ENCODE data around the gene EPB42.
"Not testable (repeated sequence)": the region's sequence is repeated elsewhere in the genome, so short reads cannot be mapped to it uniquely, and the experiment has no call there.

Gene EPB42

DNA sequence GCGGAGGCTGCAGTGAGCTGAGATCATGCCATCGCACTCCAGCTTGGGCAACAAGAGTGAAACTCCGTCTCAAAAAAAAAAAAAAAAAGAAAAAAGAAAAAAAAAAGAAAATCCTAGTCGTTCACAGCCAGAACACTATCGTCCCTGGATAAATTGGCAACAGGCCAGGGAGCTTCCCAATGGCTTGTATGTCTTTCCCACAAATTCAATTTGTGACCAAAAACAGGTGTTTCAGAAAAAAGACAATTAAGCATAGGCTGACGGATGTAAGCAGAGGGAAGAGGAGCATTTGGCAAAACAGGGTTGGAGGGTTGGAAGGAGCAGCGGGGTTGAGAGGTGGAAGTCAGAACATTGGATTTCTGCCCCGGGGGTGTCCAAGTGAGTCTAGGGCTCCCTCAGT, 8.5 kb downstream of the EPB42 start:
- no peak for DNase-seq (ENCODE audit: low spot score)

DNA sequence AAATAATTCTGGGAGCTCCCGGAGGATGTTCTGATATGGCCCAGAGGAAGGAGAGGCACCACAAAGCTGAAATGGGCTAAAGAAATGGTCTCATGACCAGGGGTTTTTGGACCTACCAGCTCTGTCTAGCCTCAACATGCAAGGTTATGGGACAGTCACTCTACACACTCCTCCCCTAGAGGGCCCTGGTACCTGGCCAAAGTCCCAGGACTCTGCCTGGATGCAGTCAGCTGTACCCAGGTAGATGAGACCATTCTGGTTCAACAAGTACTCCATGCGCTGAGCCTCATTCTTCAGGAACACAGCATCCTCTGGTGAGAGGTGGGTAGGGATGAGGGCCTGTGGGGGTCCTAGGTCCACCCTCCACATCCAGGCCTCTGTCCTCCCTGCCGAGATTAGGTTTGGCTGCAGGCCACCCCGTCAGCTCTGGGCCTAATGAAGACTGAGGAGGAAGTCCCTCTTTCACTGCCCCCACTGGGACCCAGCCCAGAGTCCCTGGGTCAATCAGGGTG, 9.5 kb downstream of the EPB42 start:
- DNase-seq (ENCODE audit: low spot score): no peak

DNA sequence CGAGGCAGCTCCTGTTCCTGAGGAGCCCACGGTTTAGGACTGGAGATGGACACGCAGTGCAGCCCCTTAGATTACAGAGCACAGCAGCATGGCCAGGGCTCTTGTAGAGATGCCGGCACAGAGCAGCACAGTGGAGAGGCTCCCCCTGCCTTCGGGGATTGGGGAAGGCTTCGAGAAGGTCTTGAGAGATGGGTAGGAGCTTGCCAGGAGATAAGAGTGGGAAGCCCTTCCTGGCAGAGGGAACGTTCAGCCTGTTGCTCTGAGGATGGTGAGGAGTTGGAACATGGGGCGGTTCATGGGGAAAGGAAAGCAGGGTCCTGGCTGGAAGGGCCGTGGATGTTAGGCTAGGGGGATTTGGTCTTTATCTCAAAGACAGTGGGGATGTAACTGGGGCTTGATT, 10.0 kb downstream of the EPB42 start:
- no peak for DNase-seq (ENCODE audit: low spot score)

DNA sequence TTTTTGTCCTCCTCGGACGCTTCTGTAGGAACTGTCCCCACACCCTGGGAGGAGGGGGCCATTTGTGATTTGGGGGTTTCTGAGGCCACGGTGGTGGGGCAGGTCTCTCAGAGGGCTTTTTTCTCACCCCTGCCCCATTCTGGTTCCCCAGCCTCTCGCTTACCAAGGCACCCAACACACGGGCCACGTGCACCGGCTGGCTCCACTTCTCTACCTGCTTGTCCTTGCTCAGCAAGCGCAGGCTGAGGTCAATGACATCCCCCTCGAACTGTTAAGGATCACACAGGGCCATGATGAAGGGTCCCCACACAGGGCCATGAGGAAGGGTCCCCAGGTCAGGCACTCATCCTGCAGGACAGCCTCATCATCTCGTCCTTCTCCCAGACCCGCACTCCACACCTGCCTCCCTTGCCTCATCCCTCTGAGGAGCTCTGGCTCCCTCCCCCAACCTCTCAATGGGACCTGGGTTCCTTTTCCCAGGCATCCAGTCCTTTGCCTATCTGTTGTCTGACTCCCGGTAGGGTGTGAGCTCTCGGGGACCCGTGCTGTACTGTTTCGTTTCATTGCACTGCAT, 10.6 kb downstream of the EPB42 start:
- no peak for DNase-seq (ENCODE audit: low spot score)

DNA sequence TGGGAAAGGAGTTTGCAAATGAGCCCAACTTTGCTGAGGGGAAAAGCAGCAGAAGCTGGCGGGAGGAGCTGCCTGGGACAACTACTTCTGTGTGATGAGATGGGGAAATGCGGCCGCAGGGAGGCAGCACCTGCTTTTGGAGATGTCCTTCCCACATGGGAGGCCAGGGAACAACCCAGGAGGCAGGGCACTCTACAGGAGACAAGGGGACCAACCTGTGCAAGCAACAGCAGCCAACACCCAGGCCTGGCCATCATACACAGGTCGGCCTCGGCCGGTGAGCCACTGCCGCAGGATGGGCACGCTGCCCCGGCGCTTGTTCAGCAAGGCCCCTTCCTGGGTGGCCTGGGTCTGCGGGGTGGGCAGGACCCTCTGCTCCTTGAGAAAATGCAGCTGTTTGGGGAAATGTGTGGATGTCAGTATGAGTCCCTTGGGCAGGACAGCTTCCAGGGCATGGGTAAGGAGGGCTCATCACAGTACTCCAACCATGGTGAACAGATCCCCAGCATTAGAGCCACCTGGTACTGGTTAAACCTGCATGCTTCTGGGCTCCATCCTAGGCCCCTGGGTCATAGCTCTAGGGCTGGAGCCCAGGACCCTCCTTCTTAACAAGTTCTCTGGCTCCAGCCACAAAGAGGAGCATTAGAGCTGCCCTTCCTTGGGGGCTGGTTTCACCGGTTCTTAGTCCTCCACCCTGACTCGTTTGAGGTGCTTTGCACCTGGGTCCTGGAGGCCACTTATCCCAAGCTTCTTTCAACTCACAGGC, 11.6 kb downstream of the EPB42 start:
- peak; percentile 35 for DNase-seq (ENCODE audit: low spot score)

DNA sequence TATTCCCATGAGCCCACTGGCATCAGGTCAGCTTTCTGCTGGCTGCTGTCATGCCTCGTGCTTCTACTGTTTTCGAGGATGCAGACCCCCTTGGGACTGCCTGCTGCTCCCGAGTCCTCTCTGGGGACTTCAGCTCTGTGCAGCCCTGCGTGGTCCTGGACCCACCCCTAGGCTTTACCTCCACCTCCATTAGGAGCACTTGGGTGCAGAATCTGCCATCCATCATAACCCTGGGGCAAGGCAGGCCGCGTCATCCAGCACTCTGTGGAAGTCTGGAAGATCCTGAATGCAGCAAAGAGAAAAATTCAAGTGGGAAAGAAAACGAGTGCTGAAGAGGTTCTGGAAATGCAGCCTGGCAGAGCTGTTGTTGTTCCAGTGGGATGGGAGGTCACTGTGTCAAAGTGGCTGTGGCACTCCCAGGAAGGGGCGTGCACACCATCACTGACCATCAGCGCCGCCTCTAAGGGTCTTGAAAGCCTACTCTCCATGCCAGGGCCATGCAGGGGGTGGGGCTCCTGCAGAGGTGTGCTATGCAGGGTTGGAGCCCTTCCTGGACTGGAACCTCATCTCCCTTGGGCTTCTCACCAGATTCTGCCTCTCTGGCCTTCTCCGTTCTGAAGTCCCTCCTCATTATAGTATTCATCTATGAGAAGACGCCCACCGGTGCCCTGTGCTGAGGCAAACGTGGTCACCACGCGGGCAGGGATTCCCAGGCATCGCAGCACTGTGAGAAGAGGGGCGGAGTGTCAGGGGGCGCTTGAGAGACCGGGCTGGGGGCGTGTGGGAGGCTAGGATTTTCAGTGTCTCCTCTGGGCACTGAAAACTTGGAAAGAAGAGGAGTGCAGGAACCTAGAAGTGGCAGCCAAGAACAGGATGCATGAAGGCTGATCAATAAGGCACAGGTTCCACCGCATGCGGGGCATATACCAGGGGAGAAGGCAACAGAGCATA, 12.5 kb downstream of the EPB42 start:
- no peak for DNase-seq (ENCODE audit: low spot score)

DNA sequence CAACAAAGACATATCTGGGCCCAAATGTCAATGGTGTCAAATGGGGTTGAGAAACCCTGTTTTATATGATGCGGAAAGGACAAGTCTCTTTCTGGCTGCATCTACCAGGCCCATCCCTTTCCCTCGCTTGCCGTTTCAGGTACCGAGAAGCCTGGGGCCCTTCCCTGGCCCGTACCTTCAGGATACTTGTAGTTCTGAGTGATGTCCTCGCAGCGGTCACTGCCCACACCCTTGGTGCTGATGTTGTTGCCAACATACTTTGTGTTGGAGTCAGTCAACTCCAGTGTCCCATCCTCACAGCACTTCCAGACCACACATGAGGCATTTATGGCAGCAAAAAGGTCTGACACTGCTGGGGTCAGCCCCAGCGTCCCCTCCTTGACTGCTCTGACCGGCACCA, 13.8 kb downstream of the EPB42 start:
- DNase-seq (ENCODE audit: low spot score): no peak

DNA sequence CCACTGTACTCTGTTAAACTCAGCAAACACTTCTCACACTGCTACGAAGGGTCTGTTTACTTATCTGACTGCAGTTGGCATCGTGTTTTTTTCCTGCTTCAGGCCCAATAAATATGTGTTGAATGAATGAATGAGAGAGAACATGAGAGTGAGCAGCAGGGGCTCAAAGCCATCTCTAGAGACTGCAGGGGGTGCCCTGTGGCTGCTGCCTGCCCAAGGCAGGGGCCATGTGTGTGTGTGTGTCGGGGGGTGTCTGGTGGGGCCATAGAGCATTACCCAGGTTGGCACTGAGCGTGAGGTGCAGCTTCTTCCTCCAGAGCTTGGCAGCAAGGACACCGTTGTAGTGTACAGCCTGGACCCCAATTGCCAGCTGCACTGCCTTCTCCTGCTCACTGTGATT, 14.8 kb downstream of the EPB42 start:
- DNase-seq (ENCODE audit: low spot score): no peak

DNA sequence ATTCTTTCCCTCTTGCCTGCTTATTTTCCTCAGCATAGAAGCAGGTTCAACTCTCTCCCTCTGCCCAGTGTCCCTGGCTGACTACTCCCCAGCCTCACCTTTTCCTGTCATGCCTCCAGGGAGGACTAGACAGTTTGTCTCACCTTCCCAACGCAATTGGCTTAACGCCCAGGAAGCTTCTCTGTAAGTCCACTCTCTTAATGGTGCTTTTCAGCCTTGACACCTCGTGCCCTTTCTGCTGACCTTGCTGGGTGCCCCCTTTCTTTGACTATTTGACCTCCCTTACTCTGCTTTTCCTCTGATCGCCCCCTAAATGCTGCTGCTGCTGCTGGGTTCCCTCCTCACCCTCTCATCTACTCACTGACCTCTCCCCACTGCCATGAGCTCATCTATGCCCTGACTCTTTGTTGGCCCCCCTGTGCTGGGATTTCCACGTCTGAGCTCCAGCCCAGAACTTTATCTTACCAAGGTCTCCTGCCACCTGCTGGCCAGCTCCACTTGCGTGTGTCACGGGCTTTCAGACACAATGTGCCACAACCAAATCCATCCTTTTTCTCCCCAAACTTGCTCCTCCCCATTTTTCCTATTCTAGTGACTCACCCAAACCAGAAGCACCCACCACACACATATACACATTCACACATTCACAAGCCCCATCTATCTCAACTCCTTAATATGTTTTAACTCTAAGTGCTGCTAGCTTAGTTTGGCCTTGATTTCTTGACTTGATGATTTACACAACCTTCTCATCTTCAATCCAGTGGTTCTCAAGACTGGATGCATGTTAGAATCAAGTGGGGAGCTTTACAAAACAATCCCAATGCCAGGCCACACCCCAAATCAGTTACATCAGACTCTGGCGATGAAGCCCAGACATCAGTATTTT, 16.6 kb downstream of the EPB42 start:
- peak; percentile 74 for DNase-seq (ENCODE audit: low spot score)

DNA sequence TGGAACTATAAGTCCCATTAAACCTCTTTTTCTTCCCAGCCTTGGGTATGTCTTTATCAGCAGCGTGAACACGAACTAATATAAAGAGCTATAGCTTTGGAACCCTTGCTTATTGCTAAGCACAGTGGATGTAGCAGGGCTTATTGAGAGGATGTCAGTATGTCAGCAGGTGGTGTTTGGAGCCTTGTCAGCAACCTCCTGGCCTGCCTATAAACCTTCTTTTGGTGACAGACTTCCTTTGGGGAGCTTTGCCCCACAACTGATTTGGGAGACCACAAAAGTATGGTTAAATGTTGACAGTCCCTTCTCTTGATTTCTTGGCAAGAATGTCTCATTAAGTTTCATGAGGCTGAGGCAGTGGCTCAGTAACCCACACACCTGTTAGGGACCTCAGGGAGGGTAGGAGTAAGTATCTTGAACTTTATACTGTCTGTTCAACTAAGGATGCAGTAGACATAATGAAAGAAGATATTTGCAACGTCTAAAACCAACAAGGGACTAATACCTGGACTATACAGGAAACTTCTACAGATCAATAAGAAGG, 20.8 kb downstream of the EPB42 start:
- no peak for DNase-seq (ENCODE audit: low spot score)

DNA sequence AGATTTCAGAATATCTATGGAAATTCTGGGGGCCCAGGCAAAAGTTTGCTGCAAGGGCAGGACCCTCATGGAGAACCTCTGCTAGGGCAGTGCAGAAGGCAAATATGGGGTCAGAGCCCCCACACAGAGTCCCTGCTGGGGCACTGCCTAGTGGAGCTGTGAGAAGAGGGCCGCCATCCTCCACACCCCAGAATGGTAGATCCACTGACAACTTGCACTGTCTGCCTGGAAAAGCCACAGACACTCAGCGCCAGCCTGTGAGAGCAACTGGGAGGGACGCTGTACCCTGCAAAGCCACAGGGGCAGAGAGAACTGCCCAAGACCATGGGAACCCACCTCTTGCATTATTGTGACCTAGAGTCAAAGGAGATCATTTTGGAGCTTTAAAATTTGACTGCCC, 21.8 kb downstream of the EPB42 start:
- no peak for DNase-seq (ENCODE audit: low spot score)

DNA sequence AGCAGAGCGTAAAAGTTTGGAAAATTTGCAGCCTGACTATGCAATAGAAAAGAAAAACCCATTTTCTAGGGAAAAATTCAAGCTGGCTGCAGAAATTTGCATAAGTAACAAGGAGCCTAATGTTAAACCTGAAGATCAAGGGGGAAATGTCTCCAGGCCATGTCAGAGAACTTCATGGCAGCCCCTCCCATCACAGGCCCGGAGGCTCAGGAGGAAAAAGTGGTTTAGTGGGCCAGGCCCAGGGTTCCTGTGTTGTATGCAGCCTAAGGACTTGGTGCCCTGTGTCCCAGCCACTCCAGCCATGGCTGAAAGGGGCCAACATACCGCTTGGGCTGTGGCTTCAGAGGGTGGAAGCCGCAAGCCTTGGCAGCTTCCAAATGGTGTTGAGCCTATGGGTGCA, 22.3 kb downstream of the EPB42 start:
- DNase-seq (ENCODE audit: low spot score): not testable (repeated sequence)

DNA sequence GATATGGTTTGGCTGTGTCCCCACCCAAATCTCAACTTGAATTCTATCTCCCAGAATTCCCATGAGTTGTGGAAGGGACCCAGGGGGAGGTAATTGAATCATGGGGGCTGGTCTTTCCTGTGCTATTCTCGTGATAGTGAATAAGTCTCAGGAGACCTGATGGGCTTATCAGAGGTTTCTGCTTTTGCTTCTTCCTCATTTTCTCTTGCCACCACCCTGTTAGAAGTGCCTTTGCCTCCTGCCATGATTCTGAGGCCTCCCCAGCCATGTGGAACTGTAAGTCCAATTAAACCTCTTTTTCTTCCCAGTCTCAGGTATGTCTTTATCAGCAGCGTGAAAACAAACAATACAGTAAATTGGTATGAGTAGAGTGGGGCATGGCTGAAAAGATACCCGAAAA, 23.0 kb downstream of the EPB42 start:
- DNase-seq (ENCODE audit: low spot score): not testable (repeated sequence)

DNA sequence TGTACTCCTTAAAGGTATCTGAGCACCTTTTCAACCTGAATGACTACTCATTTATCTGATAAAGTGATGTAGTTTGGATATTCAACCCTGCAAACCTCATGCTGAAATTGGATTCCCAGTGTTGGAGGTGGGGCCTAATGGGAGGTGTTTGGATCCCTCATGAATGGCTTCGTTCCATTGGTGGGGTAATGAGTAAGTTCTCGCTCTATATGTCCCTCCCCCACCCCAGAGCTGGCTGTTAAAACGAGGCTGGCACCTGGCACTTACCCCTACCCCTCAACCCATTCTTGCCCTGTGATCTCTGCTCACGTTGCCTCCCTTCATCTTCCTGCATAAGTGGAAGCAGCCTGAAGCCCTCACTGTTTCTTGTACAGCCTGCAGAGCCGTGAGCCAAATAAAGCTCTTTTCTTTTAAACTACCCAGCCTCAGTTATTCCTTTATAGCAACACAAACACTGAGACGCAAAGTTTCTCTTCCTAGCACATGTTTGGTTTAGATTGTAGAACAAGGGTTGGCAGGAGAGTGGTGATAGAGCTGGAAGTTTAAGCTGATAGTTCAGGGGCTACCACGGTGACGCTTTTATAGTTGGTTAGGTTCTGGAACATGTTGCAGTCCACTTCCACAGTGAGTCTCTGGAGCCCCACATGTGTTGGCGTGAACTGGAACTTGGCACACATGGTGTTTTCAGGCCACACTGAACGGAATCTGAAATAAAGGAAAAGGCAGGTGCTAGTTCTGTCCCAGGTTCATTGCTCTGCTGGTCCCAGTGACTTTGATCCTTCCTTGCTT, 23.9 kb downstream of the EPB42 start:
- no peak for DNase-seq (ENCODE audit: low spot score)

DNA sequence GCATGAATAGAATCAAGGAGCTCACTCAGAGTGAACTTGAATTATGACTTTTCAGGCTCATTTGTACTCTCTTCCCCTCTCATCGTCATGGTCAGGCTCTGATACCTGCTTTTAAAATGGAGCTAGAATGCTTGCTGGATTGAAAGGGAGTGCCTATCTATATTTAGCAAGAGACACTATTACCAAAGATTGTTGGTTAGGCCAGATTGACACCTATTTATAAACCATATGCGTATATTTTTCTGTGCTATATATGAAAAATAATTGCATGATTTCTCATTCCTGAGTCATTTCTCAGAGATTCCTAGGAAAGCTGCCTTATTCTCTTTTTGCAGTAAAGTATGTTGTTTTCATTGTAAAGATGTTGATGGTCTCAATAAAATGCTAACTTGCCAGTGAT, 26.0 kb downstream of the EPB42 start:
- DNase-seq (ENCODE audit: low spot score): no peak

DNA sequence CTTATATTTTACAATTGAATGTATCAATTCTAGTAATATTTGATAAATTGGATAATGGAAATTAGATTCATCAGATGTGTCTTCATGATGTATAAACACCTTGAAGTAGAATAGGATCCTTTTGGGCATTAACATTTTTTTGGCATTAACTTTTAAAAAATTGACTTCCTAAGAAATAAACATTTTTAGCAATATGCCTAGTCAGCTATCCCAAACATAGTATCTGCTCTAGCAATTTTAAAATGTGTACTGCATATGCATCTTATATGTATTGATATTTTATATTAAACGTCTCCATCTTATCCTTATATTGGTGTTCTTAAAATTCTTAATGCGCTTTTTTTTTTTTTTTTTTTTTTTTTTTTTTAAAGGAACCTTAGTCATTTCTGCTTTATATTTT, 27.1 kb downstream of the EPB42 start:
- no peak for DNase-seq (ENCODE audit: low spot score)

DNA sequence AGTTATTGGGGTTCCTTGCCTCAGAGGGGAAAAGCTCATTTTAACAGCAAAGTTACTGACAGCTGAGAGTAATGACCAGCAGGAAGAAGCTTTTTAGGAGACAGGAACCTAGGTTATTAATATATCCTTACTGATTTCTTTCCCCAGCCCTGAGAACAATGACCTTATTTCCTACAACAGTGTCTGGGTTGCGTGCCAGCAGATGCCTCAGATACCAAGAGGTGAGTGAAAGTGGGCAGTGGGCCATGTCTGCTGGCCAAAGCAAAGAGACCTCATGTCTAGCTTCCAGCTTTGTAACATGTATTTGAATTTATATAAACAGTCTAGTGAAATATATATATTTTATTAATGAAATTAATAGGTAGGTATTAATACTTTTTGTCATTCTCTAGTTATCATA, 30.6 kb downstream of the EPB42 start:
- DNase-seq (ENCODE audit: low spot score): no peak

DNA sequence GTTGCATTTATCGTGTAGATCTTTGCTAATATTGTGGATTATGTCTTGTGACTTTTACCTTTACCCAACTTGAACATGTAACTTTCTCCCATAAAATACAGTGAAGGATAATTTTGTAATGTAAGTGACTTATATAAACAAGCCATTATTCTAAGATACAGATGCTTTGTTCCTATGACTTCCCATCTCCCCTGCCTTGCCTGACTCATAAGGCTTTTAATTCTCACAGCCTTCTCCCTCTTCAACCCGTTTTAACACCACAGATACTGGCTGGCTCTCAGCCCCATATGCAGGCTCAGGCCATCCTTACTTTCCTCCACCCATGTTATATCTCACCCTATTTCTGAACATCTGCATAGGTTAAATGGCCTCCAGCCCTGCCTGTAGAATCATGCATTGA, 31.5 kb downstream of the EPB42 start:
- no peak for DNase-seq (ENCODE audit: low spot score)

DNA sequence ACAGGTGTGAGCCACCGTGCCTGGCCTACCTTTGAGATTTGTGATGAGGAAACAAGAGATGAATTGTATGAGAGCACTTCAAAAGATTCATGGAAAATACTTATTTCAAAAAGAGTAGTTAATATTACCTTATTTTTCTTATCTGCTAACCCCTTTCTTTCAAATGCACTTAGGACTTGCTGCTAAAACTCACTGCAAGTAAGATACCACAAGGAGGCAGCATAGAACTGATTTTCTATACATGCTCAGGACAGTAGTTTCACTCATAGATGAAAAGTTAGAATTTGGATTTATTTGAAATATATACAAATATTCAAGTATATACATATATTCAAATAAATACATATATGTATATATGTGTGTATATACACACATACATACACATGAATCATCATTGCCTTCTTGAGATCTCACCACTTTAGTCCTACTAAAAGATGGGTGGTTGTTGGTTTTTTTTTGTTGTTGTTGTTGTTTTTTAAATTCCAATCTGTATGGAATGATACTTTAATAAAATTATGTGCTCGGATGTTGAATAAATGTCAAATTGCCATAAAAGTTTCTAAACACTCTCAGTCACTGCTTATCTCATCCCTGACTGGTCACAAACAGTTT, 33.2 kb downstream of the EPB42 start:
- peak; percentile 67 for DNase-seq (ENCODE audit: low spot score)

DNA sequence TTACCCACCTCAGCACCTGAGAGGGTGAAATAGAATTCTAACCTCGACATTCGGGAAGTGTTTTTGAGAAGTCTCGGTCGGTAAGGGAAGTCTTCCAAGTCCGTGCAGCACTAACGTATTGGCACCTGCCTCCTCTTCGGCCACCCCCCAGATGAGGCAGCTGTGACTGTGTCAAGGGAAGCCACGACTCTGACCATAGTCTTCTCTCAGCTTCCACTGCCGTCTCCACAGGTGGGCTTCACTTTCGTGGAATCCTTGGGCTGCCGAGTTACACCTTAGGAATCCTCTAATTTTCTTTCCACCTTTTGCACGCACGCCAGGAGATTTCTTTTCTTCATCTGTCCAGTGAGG, 34.8 kb downstream of the EPB42 start:
- DNase-seq (ENCODE audit: low spot score): no peak

Measured in AG08395 (cell line).